T-cell (primary cell): ENCODE data around the gene CCDC157. TPM values are rescaled to one million over a fixed set of nuclear protein-coding genes. Genes with fewer than 3 reads are reported as not detected.
A peak's percentile ranks its signal among the peaks of the same experiment; 100 is the strongest.

Experiments
- ATAC-seq, 4 experiments: fragments of 200-7000 bp in 3 of 4; fragments of 150-1000 bp in 1 of 4; cut with Tn5 transposase; replicated peaks in 1 of 4; 1 replicate in 3 of 4; 2 replicates in 1 of 4; pipeline ENCODE4 v1.10.0; 2021; ENCODE audit warnings: moderate library complexity in 3 of 4, mild to moderate bottlenecking in 2 of 4, moderate number of reproducible peaks in 1 of 4
- CTCF ChIA-PET, 2 donors: fragments of 300-600 bp; sonication (Branson Sonifier 250); formaldehyde crosslinking; loops; one replicate each; lab custom pipeline; 2022; ENCODE audit warnings: antibody characterized with exemption in 2 of 2; lab: Charles Lee
- POLR2A ChIA-PET, 2 donors: fragments of 300-600 bp; sonication (Branson Sonifier 250); formaldehyde crosslinking; loops; one replicate each; lab custom pipeline; 2022; ENCODE audit warnings: antibody characterized with exemption in 2 of 2; lab: Charles Lee
- DNase-seq, 35 experiments: peaks; one replicate each; pipeline versions ENCODE4 v3.0.0 to v3.0.0-alpha.2; 2013 to 2023
- H3K27ac ChIP-seq: one replicate; pipeline ENCODE4 v1.5.1; 2013; ENCODE audit warnings: low read length
- H3K27me3 ChIP-seq, 2 experiments: replicated peaks in 1 of 2; 1 replicate in 1 of 2; 2 replicates in 1 of 2; pipeline versions ENCODE4 v1.6.1 to v1.7.0; 2013; ENCODE audit warnings: low read length in 1 of 2, mixed read lengths in 1 of 2; ENCODE audit not compliant: control insufficient read depth in 2 of 2, insufficient read depth in 2 of 2; ENCODE audit errors: extremely low read depth in 1 of 2
- H3K36me3 ChIP-seq, 2 donors: 1 replicate in 1 of 2; 2 replicates in 1 of 2; pipeline versions ENCODE4 v1.6.1 to v1.7.0; 2013; ENCODE audit warnings: low read length in 1 of 2; ENCODE audit not compliant: control insufficient read depth in 2 of 2, insufficient read depth in 1 of 2; ENCODE audit errors: extremely low read depth in 1 of 2
- H3K4me1 ChIP-seq, 2 experiments: 1 replicate in 1 of 2; 2 replicates in 1 of 2; pipeline versions ENCODE4 v1.6.1 to v1.7.0; 2013; ENCODE audit warnings: low read length in 2 of 2, mixed read lengths in 1 of 2; ENCODE audit not compliant: insufficient read depth in 2 of 2, control insufficient read depth in 1 of 2; ENCODE audit errors: extremely low read depth in 1 of 2
- H3K4me3 ChIP-seq, 2 donors: 1 replicate in 1 of 2; 2 replicates in 1 of 2; pipeline versions ENCODE4 v1.5.1 to v1.7.0; 2013; ENCODE audit warnings: mild to moderate bottlenecking in 2 of 2, low read length in 1 of 2, moderate library complexity in 1 of 2; ENCODE audit not compliant: control insufficient read depth in 1 of 2; ENCODE audit errors: extremely low read depth in 1 of 2
- H3K9me3 ChIP-seq: 2 replicates; pipeline ENCODE4 v1.7.0; 2013
- H3K27ac Mint-ChIP-seq, 2 donors: one replicate each; pipeline ENCODE4 v1.8.0; 2020 to 2021; ENCODE audit warnings: mild to moderate bottlenecking in 2 of 2, mixed read lengths in 2 of 2
- H3K27me3 Mint-ChIP-seq, 2 donors: one replicate each; pipeline ENCODE4 v1.8.0; 2021 to 2022; ENCODE audit warnings: mixed read lengths in 2 of 2
- H3K36me3 Mint-ChIP-seq: one replicate; pipeline ENCODE4 v1.8.0; 2021; ENCODE audit warnings: mixed read lengths
- H3K4me1 Mint-ChIP-seq, 3 donors: one replicate each; pipeline ENCODE4 v1.8.0; 2020 to 2022; ENCODE audit warnings: mixed read lengths in 3 of 3, mild to moderate bottlenecking in 1 of 3
- H3K4me3 Mint-ChIP-seq, 3 donors: one replicate each; pipeline ENCODE4 v1.8.0; 2020 to 2022; ENCODE audit warnings: mild to moderate bottlenecking in 3 of 3, mixed read lengths in 3 of 3, moderate library complexity in 3 of 3
- H3K9me3 Mint-ChIP-seq, 3 donors: one replicate each; pipeline ENCODE4 v1.8.0; 2020 to 2022; ENCODE audit warnings: mixed read lengths in 3 of 3
- WGBS: methylation state at CpG from one replicate; pipeline ENCODE4 v1.1.5; 2013; ENCODE audit warnings: missing lambda C conversion rate; ENCODE audit not compliant: insufficient coverage; 5-methylcytosine and 5-hydroxymethylcytosine counted together
- total RNA-seq, 35 experiments: library from RNA in 6 of 35; stranded (reverse) in 6 of 35; fragments of 120-200 nt in 1 of 35; gene quantifications; one replicate each; pipeline versions ENCODE4 v1.2.1 to v1.2.4 and lab custom pipeline; 2013 to 2026

Gene CCDC157
- total RNA-seq, 5 donors from 2014 or later (not counting 1 experiment from before 2014, with no cell fraction given): 4.6 to 10.9 (median 5.1) TPM

DNA sequence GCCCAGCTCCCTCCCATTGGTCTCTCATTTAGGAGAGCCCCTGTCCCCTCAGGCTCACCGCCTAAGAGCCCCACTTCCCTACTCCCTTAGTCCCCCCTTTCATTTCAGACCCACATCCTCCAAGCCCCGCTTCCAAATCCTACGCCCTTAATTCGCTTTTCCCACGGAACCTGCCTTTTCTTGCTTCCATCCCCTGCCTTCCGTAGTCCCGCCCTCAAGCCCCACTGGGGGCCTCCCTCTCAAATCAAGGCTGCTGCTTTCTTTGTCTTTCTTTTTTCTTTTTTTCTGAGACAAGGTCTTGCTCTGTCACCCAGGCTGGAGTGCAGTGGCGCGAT is 396 bp downstream of the CCDC157 start:
- CTCF ChIA-PET: interaction anchor here in 1 of 2 donors (1.0 to 1.8 kb wide), 4 partner anchors 31 to 69 kb away, joined by 4 to 12 read pairs (median 8); partner anchors contain the start of gene TBC1D10A
- Mint-ChIP-seq H3K9me3 (no peaks in the 10 kb centered on the region), H3K27me3 (peaks cover 0 to 2% of the 10 kb centered on the region in 2 donors), H3K36me3 (peaks cover 18% of the 10 kb centered on the region), H3K4me3 (peak overlapping the region; percentile 92 to 96 (median 95)), H3K4me1 (peaks cover 49 to 51% (median 49%) of the 10 kb centered on the region in 3 donors), H3K27ac (peak overlapping the region; percentile 87 to 92)
- Histone ChIP-seq H3K4me3 (peak overlapping the region; percentile 79 to 97), H3K4me1 (peaks cover 15 to 50% of the 10 kb centered on the region in 2 experiments), H3K36me3 (peaks cover 4 to 19% of the 10 kb centered on the region in 2 donors), H3K27ac (peak overlapping the region; percentile 87), H3K9me3 (no peaks in the 10 kb centered on the region), H3K27me3 (peaks cover 0 to 3% of the 10 kb centered on the region in 2 experiments)
- POLR2A ChIA-PET: interaction anchor here (0.6 to 1.2 kb wide), 4 partner anchors 30 to 69 kb away, joined by 3 to 5 read pairs (median 4); partner anchors contain the start of genes CASTOR1 (in 2 of the 2) and TBC1D10A (in 1 of the 2)
- ATAC-seq (no peak), DNase-seq (peak in 24 of 35 experiments; percentile 11 to 54 (median 34))
- WGBS: 14% methylated on average over 9 of the region's 9 CpGs

DNA sequence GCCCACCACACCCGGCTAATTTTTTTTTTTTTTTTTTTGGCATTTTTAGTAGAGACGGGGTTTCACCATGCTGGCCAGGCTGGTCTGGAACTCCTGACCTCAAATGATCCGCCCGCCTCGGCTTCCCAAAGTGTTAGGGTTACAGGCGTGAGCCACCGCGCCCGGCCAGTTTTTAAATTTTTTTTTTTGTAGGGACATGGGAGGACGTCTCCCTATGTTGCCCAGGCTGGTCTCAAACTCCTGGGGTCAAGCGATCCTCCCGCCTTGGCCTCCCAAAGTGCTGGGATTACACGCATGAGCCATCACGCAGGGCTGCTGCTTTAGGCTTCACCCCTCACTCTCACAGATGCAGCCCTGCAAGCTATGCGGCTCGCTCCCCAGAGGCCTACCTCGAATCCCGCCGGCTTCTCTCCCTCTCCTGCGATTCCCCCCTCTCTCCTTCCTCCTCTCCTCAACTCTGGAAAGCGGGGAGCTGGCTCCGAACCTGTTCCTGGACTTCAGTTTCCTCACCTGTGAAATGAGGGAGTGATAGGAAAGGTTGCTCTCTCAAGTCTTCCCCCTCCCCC is 926 bp downstream of the CCDC157 start:
- ATAC-seq (no peak), DNase-seq (no peak)
- H3K4me3 ChIP-seq: no peak overlapping the region
- H3K9me3 ChIP-seq: no peaks in the 10 kb centered on the region
- 89% methylated on average over 5 of the region's 22 CpGs for WGBS
- peaks cover 0 to 3% of the 10 kb centered on the region in 2 experiments for H3K27me3 ChIP-seq
- Mint-ChIP-seq H3K36me3 (peaks cover 12% of the 10 kb centered on the region), H3K4me3 (peak overlapping the region; percentile 92 to 96 (median 95)), H3K4me1 (peaks cover 43 to 56% (median 44%) of the 10 kb centered on the region in 3 donors), H3K9me3 (no peaks in the 10 kb centered on the region), H3K27ac (peak overlapping the region; percentile 55 to 76), H3K27me3 (peaks cover 0 to 2% of the 10 kb centered on the region in 2 donors)
- peaks cover 15 to 46% of the 10 kb centered on the region in 2 experiments for H3K4me1 ChIP-seq
- POLR2A ChIA-PET: interaction anchor here in 1 of 2 donors (0.6 kb wide), 1 partner anchor 31 kb away, joined by 4 read pairs; the partner anchor contains the start of gene TBC1D10A
- H3K36me3 ChIP-seq: peaks cover 0 to 13% of the 10 kb centered on the region in 2 donors
- H3K27ac ChIP-seq: no peak overlapping the region
- CTCF ChIA-PET: no interaction called here

DNA sequence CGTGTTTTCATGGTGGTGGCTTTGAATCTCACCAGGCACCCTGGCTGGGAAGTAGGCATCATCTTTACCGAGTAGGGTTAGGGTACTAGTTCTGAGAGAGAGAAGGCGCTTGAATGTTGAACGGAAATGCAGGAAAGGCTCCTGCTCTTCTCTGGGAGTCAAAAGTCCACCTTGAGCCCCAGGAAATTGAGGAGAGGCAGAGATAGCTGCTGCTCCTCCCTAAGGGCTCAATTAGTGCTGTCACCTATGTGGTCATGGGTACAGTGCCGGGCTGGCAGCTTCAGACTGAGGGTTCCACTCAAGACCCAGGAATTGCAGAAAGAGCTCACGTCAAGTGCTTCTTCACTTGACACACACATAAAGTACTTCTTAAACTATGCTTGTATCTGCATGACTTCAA is 1.7 kb downstream of the CCDC157 start:
- no peak for DNase-seq
- peaks cover 0 to 3% of the 10 kb centered on the region in 2 experiments for H3K27me3 ChIP-seq
- ATAC-seq: no peak
- H3K36me3 Mint-ChIP-seq: peaks cover 10% of the 10 kb centered on the region
- no peak overlapping the region for H3K27ac Mint-ChIP-seq
- CTCF ChIA-PET: no interaction called here
- POLR2A ChIA-PET: no interaction called here
- no peaks in the 10 kb centered on the region for H3K9me3 ChIP-seq
- peaks cover 36 to 54% (median 38%) of the 10 kb centered on the region in 3 donors for H3K4me1 Mint-ChIP-seq
- H3K27ac ChIP-seq: no peak overlapping the region
- WGBS: 91% methylated on average over 5 of the region's 6 CpGs
- H3K27me3 Mint-ChIP-seq: peaks cover 0 to 2% of the 10 kb centered on the region in 2 donors
- H3K36me3 ChIP-seq: peaks cover 0 to 10% of the 10 kb centered on the region in 2 donors
- H3K9me3 Mint-ChIP-seq: no peaks in the 10 kb centered on the region
- H3K4me3 Mint-ChIP-seq: peak overlapping the region in 2 of 3 donors; percentile 73 to 96
- H3K4me1 ChIP-seq: peaks cover 15 to 40% of the 10 kb centered on the region in 2 experiments
- H3K4me3 ChIP-seq: no peak overlapping the region

DNA sequence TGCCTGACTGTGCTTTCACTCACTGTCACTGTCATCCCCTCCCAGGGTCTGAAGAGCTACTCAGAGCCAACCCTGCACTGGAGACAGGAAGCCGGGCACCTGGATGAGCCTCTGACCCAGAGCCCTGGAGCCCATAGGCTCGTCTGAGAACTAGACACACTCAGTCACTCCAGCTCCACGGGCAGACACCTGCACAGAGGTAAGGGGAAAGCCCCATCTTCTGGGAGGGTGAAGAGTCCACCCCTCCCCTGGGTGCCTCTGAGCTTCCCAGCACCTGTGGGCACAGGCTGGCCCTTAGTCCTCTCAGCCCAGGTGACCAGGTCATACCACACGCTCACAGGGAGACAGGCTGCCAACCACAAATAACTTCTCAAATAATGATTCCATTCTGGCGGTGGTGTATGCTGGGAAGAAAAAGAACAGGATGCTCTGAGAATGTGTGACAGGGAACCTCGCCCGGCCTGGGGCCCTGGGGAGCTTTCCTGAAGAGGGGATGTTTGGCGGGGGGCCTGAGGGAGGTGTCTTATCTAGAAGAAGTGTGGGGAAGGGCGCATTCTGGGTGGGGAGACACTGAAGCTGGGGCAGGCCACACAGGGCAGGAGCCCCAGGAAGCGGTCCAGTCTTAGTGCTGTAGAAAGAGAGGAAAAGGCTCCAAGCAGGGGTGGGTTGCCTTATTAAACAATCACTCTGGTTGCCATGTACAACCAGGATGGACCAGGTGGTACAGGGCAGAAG is 5.3 kb downstream of the CCDC157 start:
- Histone ChIP-seq H3K4me1 (peaks cover 0 to 10% of the 10 kb centered on the region in 2 experiments), H3K27ac (no peak overlapping the region), H3K27me3 (peaks cover 0 to 3% of the 10 kb centered on the region in 2 experiments), H3K4me3 (no peak overlapping the region), H3K36me3 (peaks cover 0 to 6% of the 10 kb centered on the region in 2 donors), H3K9me3 (no peaks in the 10 kb centered on the region)
- H3K4me1 Mint-ChIP-seq: peaks cover 7 to 22% (median 7%) of the 10 kb centered on the region in 3 donors
- no peaks in the 10 kb centered on the region for H3K9me3 Mint-ChIP-seq
- no peak overlapping the region for H3K27ac Mint-ChIP-seq
- H3K36me3 Mint-ChIP-seq: peaks cover 10% of the 10 kb centered on the region
- ChIA-PET CTCF (interaction anchor here in 1 of 2 donors (1.2 kb wide), 1 partner anchor 74 kb away, joined by 3 read pairs; no protein-coding TSS in a partner anchor), POLR2A (no interaction called here)
- H3K4me3 Mint-ChIP-seq: no peak overlapping the region
- 98% methylated on average over 5 of the region's 10 CpGs for WGBS
- ATAC-seq (no peak), DNase-seq (no peak)
- peaks cover 0 to 2% of the 10 kb centered on the region in 2 donors for H3K27me3 Mint-ChIP-seq

DNA sequence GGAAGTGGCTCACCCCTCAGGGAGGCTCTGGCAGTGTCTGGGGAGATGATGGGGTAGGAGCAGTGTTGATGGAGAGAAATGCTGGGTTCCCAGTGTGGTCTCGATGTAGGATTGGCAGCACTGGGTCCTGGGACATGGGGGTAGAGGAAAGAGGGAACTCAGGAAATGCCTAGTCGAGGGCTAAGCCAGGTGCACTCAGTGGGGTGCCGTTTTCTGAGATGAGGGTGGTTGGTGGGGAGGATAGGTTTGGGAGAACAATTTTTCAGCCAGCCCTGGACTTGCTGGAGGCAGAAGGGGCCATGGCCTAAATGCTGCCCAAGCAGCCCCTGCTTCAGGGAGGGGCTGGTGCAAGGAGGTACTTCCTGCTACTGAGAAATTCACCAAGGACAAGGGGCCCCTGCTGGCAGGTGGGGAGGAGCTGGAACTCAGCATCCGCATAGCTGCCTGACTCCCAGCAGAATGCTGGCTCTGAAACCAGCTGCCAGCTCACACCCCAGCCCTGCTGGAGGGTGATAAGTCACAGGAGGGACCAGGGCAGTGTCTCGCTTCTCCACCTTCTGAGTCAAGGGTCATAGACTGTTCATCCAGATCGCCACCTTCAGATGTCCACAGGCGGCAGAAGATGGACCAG is 6.0 kb downstream of the CCDC157 start:
- no peak for DNase-seq
- Histone ChIP-seq H3K27ac (no peak overlapping the region), H3K9me3 (no peaks in the 10 kb centered on the region), H3K27me3 (no peaks in the 10 kb centered on the region), H3K36me3 (peaks cover 0 to 6% of the 10 kb centered on the region in 2 donors), H3K4me1 (peaks cover 0 to 3% of the 10 kb centered on the region in 2 experiments), H3K4me3 (no peak overlapping the region)
- Mint-ChIP-seq H3K4me3 (no peak overlapping the region), H3K27ac (no peak overlapping the region), H3K36me3 (peaks cover 10% of the 10 kb centered on the region), H3K27me3 (peaks cover 0 to 2% of the 10 kb centered on the region in 2 donors), H3K9me3 (no peaks in the 10 kb centered on the region), H3K4me1 (peaks cover 3 to 15% (median 4%) of the 10 kb centered on the region in 3 donors)
- POLR2A ChIA-PET: no interaction called here
- ATAC-seq: peak in 1 of 4 experiments; percentile 16
- WGBS: 88% methylated on average over 3 of the region's 7 CpGs
- CTCF ChIA-PET: no interaction called here

DNA sequence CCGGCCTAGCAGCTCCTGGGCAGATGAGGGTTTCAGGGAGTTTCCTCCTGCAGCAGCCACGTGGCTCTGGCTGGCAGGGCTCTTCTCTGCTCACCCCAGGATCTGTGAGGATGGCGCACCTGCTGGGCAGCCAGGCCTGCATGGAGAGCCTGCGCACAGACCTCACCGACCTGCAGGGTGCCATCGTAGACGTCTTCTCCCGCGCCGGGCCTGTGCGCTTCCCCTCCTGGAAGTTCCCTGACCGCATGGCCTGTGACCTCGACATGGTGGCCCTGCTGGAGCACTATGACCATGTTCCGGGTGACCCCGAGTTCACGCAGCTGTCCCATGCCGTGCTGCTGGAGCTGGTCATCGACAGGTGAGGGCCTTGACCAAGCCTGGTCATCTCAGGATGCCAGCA is 9.1 kb downstream of the CCDC157 start:
- H3K4me1 Mint-ChIP-seq: peaks cover 0 to 10% (median 0%) of the 10 kb centered on the region in 3 donors
- ChIA-PET CTCF (interaction anchor here in 1 of 2 donors (1.1 kb wide), 1 partner anchor 116 kb away, joined by 3 read pairs; no protein-coding TSS in a partner anchor), POLR2A (interaction anchor here in 1 of 2 donors (0.6 kb wide), 1 partner anchor 16 kb away, joined by 3 read pairs; no protein-coding TSS in a partner anchor)
- no peaks in the 10 kb centered on the region for H3K9me3 ChIP-seq
- no peak for DNase-seq
- H3K4me3 ChIP-seq: no peak overlapping the region
- ATAC-seq: no peak
- no peak overlapping the region for H3K27ac ChIP-seq
- peaks cover 10% of the 10 kb centered on the region for H3K36me3 Mint-ChIP-seq
- no peaks in the 10 kb centered on the region for H3K27me3 ChIP-seq
- no peak overlapping the region for H3K27ac Mint-ChIP-seq
- H3K36me3 ChIP-seq: peaks cover 0 to 6% of the 10 kb centered on the region in 2 donors
- H3K4me3 Mint-ChIP-seq: no peak overlapping the region
- no peaks in the 10 kb centered on the region for H3K4me1 ChIP-seq
- no peaks in the 10 kb centered on the region for H3K9me3 Mint-ChIP-seq
- H3K27me3 Mint-ChIP-seq: no peaks in the 10 kb centered on the region
- 94% methylated on average over 18 of the region's 18 CpGs for WGBS
